CD4-positive, alpha-beta T cell treated with Interleukin-2 at 100 ng/mL for 4 hours (primary cell): ENCODE data around the gene HSPA12B.
"Not testable (repeated sequence)": the region's sequence is repeated elsewhere in the genome, so short reads cannot be mapped to it uniquely, and the experiment has no call there.

Source experiments
- DNase-seq: peaks from one replicate; pipeline ENCODE4 v3.0.0-alpha.2; 2020; ENCODE audit warnings: low spot score

The HSPA12B gene

DNA sequence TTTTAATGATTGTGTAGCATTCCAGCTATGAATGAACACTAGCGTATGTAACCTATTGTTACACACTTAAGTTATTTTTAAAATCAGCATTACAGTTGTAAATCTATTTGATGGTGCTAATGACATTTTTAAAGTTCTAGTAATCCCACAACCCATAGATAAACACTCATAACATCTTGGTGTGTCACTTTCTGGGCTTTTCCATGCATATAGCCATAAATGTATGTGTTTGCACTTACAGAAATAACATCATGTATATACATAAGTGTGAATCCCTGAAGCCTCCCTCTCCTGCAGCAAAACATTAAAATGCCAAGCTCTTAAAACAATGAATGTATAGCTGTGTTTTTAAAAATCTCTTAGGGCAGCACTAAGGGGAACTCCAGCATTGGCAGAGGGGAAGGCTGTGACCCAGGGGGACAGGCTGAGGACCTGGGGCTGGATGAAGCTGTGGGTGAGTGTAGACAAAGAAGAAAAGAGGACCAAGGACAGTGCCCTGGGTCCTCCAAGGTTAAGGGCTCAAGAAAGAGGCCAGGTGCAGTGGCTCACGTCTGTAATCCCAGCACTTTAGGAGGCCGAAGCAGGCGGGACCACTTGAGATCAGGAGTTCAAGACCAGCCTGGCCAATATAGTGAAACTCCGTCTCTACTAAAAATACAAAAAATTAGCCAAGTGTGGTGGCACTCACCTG is 55.0 kb downstream of the HSPA12B start:
- DNase-seq, result no peak

DNA sequence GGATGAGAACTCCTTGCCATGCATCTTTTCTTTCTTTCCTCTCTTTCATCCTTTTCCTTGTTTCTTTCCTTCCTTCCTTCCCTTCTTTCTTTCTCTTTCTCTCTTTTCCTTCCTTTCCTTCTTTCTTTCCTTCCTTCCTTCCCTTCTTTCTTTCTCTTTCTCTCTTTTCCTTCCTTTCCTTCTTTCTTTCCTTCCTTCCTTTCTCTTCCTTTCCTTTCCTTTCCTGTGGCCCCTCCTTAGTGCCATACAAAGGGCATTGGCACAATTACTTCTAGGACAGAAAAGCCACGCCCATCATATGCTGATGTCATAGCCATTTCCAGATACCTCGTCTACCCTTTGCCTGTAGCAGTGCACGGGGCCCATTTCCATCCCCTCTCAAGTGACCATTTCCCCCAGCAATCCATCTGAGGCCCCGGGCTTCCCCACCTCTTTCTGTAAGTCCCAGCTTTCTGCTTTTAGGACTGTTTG is 56.2 kb downstream of the HSPA12B start:
- DNase-seq, result no peak

DNA sequence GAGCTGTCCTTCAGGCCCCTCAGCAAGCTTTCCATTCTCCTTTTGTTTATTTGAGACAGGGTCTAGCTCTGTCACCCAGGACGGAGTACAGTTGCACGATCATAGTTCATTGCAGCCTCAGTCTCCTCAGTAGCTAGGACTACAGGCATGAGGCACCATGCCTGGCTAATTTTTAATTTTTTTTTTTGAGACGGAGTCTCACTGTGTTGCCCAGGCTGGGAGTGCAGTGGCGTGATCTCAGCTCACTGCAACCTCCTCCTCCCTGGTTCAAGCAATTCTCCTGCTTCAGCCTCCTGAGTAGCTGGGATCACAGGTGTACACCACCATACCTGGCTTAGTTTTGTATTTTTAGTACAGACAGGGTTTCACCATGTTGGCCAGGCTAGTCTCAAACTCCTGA is 56.7 kb downstream of the HSPA12B start:
- not testable (repeated sequence) for DNase-seq

DNA sequence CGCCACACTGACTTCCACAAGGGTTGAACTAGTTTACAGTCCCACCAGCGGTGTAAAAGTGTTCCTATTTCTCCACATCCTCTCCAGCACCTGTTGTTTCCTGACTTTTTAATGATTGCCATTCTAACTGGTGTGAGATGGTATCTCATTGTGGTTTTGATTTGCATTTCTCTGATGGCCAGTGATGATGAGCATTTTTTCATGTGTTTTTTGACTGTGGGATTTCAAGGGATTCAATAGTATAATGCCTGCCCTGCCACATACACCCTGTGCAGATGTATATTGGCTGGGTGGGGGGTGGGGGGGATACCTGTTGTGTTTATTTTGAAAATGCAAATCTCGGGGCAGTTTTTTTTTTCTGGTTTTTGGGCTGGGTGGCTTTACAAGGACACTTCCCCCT is 61.7 kb downstream of the HSPA12B start:
- DNase-seq, result not testable (repeated sequence)

DNA sequence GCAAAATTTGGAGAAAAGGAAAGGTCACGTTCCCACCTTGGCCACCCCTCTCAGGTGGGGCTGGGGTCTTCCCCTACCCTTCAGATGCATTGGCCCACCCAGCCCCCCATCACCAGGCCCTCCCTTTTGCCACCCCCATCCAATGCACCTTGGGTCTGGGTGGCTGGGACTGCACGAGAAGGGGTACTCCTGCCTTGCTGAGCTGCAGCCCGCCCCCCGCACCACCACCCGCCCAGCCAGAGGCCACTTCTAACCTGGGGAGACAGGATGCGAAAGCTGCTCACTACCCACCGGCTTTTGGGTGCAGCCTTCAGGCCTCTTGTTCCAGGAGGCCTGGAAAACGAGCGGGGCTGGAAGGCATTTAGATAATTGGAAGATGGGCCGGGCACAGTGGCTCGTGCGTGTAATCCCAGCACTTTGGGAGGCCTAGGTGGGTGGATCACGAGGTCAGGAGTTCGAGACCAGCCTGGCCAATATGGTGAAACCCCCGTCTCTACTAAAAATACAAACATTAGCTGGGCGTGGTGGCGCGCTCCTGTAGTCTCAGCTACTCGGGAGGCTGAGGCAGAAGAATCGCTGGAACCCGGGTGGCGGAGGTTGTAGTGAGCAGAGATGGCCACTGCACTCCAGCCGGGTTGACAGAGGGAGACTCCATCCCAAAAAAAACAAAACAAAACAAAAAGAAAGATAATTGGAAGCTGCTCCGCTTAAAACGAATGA is 62.4 kb downstream of the HSPA12B start:
- no peak for DNase-seq

DNA sequence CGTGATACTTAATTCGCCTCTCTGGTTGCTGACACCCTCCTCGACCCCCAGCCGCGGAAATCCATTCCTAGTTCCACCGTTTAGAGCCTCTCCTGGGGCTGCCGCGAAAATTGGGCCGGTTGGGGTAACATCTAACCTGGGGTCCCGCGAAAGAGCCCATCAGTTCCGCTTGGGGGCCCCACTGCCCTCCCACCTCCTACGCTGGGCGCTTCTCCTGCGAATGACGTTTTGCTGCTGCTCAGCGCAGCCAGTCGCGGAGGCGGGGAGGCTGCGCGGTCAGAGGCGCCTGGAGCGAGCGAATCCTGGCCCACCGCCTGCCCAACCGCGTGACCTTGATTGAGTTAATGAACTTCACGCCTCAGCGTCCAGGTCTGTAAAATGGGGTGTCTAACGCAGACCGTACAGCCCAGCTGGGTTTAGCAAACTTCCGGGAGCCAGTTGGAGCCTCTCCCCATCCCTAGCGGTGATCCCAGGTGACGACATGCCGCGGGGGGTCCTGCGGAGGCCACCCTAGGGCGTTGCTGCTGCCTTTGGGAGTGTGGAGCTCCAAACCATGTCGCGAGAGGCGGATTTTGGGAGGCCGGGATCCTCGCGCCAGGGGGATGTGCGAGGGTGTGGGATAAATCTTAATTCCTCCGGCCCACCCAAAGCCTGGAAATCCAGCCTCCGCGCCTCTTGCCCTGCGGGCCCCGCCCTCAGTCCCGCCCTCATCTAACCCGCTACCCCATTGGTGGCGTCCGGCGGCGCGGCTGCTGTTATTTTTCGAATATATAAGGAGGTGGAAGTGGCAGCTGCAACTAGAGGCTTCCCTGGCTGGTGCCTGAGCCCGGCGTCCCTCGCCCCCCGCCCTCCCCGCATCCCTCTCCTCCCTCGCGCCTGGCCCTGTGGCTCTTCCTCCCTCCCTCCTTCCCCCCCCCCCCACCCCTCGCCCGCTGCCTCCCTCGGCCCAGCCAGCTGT is 63.3 kb downstream of the HSPA12B start, which contains the start of gene CDC25B:
TSS of gene CDC25B (plus strand) at position 800 of the 958 bp plus-strand sequence. CDS start 222 bp downstream, outside the sequence.
- peak; percentile 90 for DNase-seq

DNA sequence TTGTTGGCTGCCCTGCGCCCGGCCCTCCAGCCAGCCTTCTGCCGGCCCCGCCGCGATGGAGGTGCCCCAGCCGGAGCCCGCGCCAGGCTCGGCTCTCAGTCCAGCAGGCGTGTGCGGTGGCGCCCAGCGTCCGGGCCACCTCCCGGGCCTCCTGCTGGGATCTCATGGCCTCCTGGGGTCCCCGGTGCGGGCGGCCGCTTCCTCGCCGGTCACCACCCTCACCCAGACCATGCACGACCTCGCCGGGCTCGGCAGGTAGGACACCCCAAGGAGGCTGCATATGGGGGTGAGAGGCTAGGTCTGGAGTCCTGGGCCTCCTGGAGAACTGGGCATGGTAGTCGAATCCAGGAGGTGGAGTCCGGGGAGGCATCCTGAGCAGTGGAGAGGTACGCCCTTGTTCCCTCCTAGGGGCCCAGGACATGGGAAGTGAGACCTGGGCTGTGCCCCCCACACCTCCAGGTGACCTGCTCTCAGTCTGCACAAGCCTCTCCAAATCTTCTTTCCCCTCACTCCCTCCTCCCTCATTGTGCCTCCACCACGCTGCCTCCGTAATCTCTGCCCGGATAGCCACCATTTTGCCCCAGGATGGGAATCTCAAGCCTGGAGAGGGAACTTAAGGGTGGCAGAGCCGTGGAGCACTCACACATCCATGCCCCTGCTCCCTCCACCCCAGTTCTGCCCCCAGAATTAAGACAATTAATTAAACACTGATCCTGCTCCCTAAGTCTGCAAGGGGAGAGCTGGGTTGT is 64.2 kb downstream of the HSPA12B start:
- DNase-seq, result no peak

DNA sequence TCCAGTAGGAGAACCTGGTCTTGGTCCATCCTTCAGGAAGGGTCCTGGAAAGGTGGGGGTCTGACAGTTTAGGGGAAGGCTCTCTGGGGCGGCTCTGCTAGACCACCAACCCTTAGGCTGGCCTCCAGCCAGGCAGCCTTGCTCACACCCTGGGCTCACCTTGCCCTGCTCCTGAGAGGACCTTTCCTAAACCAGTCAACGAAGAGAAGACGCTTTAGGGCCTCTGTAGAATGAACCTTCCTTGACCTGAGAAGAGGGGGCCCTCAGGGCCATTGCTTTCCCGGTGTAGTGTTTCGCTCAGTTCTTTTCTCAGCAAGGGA is 64.7 kb downstream of the HSPA12B start:
- DNase-seq, result no peak

DNA sequence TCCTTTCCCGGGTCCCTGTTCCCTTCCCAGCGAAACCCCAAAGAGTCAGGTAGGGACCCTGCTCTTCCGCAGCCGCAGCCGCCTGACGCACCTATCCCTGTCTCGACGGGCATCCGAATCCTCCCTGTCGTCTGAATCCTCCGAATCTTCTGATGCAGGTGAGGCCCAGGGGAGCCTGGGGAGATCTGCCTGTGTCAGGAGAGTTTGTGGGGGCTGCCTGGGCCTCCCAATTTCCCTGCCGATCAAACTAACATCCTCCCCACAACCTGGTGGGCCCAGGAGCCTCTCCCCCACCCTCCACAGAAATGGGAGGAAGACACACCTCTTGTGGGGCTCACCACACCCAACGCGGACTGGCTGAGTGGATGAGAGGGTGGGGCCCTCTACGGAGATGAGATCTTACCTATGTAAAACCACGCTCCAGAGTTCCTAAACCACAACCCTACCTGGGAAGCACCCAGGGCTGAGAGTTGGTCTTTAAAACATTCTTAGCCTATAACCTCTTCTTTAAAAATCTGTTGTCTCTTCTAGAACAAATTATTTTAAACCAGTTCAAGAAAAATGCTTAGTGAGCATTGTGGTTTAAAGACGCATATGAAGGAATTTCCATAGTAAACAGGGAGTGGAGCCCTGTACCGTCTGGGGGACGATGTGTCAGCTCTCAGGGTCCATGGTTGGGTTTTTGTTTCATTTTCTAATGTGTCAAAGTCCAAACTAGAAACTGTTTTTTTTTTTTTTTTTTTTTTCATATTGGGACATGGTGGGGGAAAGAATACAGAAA is 65.3 kb downstream of the HSPA12B start:
- peak; percentile 69 for DNase-seq

DNA sequence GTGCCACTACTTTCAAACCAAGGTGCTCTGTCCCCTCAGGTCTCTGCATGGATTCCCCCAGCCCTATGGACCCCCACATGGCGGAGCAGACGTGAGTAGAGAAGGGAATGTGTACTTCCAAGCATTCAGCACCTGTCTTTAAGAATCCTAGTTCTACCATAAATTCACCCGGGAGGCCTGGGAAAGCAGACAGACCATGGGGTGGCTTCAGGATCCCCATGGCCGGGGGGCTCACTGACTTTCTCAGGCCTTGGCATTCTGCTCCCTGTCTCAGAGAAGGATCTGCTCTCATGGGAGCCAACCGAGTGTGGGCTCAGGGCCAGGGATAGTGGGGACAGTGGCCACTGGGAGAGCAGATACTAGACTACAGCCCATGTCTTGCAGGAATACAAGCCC is 65.9 kb downstream of the HSPA12B start:
- no peak for DNase-seq

DNA sequence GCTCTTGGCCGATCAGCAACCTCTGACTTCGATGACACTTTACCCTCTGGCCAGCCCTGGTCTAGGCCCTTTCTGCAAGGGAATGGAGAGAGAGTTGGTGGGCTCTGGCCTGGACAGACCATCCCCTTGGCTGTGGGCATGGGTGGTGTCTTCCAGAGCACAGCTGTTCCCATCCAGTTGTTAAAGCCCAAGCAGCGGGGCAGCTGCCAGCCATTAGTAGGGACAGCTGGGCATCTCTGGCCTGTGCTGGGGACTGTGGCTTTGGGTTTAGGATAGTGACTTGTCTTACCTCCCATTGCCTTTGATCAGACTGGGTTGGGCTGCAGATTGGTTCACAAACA is 66.4 kb downstream of the HSPA12B start:
- no peak for DNase-seq

DNA sequence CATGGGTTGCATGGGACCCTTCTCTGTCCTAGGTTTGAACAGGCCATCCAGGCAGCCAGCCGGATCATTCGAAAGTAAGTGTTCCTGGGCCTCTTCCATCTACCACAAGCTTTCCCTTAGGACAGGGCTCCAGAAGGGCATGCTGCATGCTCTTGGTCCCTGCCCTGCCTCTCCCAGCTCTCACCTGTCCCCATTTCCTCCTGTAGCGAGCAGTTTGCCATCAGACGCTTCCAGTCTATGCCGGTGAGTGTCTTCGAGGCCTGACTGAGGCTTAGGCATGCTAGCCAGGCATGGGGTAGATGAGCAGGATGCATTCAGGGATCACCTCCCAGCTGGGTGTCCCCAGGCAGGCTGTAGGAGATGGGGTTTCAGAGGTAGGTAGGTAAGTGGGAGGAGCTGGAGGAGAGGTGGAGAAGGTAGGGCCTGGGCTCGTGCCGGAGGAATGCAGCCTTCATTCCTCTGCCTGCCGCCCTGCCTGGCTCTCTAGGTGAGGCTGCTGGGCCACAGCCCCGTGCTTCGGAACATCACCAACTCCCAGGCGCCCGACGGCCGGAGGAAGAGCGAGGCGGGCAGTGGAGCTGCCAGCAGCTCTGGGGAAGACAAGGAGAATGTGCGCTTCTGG is 67.9 kb downstream of the HSPA12B start:
- DNase-seq, result no peak

DNA sequence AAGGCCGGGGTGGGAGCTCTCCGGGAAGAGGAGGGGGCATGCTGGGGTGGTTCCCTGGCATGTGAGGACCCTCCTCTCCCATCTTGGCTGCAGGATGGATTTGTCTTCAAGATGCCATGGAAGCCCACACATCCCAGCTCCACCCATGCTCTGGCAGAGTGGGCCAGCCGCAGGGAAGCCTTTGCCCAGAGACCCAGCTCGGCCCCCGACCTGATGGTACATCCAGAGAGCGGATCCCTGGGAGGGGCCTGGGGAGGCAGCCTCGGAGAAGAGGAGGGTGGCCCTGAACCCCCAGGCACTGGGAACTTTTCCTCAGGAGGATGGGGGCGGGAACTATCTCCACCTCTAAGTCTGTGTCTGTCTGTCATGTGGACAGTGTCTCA is 68.4 kb downstream of the HSPA12B start:
- DNase-seq, result no peak

DNA sequence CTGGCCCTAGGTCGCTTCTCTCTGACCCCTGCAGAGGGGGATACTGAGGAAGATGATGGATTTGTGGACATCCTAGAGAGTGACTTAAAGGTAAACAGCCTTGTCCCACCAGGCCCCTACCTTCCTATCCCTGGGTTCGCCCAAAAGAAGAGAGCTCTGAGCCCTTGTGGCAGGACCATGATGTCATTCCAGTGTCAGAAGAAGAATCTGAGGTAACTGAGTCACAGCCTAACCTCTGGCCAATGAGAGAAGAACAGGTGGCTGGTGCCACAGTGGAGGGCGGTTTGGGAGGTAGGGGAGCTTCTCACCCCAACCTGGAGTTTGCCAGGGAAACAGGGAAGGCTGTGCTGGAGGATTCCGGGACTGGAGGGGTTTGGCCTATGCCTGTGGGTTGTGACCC is 68.8 kb downstream of the HSPA12B start:
- no peak for DNase-seq

DNA sequence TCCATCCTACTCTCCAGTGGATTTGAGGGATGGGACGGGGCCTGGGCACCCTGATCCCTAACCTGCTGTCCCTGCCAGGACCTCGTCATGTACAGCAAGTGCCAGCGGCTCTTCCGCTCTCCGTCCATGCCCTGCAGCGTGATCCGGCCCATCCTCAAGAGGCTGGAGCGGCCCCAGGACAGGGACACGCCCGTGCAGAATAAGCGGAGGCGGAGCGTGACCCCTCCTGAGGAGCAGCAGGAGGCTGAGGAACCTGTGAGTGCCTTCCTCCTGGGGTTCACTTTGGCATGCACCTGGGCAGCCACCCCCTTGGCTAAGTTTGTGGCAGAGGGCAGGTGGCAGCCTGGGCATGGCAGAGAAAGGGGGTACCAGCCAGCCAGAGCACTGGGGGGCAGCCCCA is 69.4 kb downstream of the HSPA12B start:
- no peak for DNase-seq
